Measurements from ENCODE around the gene RPL13. TPM values are rescaled to one million over a fixed set of nuclear protein-coding genes. Genes with fewer than 3 reads are reported as not detected.

Gene RPL13
- total RNA-seq, 1 experiment from 2014 or later: 2,140 TPM

DNA sequence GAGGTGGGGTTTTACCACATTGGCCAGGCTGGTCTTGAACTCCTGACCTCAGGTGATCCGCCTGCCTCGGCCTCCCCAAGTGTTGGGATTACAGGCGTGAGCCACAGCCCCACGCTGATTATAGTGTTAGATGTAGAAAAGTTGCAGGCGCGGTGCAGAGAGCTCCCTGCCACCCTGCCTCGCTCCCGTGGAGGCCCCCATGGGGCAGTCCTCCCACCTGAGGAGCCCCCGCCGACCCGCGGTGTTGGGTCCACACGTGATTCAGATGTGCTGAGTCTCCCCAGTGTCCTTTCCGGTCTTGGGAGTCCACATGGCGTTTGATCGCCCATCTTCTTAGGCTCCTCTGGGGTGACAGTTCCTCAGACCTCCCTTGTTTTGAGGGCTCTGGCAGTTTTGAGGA lies 5.2 kb upstream of the RPL13 start:
- POLR2A ChIA-PET (ENCODE audit: low non-redundant PET): no interaction called here
- H3K36me3 ChIP-seq (ENCODE audit: insufficient read depth, low read length, poor library complexity, severe bottlenecking): peaks cover 3% of the 10 kb centered on the region
- no peaks in the 10 kb centered on the region for H3K27me3 ChIP-seq (replicated peaks; ENCODE audit: insufficient read depth, low read depth, low read length, poor library complexity)
- DNase-seq (ENCODE audit: low spot score): no peak
- CTCF ChIA-PET: no interaction called here
- peaks cover 6% of the 10 kb centered on the region for H3K4me1 ChIP-seq (ENCODE audit: insufficient read depth, low read length, poor library complexity, severe bottlenecking)
- BruUV-seq (replicated peaks): no TSS peak
- intact Hi-C loops (cut with micrococcal nuclease; ENCODE audit: unreplicated experiment): no loop called here
- TF ChIP-seq, protein P1, sequence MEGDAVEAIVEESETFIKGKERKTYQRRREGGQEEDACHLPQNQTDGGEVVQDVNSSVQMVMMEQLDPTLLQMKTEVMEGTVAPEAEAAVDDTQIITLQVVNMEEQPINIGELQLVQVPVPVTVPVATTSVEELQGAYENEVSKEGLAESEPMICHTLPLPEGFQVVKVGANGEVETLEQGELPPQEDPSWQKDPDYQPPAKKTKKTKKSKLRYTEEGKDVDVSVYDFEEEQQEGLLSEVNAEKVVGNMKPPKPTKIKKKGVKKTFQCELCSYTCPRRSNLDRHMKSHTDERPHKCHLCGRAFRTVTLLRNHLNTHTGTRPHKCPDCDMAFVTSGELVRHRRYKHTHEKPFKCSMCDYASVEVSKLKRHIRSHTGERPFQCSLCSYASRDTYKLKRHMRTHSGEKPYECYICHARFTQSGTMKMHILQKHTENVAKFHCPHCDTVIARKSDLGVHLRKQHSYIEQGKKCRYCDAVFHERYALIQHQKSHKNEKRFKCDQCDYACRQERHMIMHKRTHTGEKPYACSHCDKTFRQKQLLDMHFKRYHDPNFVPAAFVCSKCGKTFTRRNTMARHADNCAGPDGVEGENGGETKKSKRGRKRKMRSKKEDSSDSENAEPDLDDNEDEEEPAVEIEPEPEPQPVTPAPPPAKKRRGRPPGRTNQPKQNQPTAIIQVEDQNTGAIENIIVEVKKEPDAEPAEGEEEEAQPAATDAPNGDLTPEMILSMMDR (conservative IDR thresholded peaks at IDR 0.05; ENCODE audit: low read depth, low read length): no peak
- no peak for TF ChIP-seq EZH2 (IDR thresholded peaks at IDR 0.05; ENCODE audit: borderline replicate concordance, low read depth, low read length, poor library complexity, severe bottlenecking)
- no peak overlapping the region for H3K27ac ChIP-seq (ENCODE audit: low read depth, low read length, poor library complexity, severe bottlenecking)
- no peaks in the 10 kb centered on the region for H3K9me3 ChIP-seq (ENCODE audit: low read depth, low read length, poor library complexity, severe bottlenecking)
- no peak overlapping the region for H3K4me3 ChIP-seq (ENCODE audit: low read depth, low read length, poor library complexity, severe bottlenecking)

DNA sequence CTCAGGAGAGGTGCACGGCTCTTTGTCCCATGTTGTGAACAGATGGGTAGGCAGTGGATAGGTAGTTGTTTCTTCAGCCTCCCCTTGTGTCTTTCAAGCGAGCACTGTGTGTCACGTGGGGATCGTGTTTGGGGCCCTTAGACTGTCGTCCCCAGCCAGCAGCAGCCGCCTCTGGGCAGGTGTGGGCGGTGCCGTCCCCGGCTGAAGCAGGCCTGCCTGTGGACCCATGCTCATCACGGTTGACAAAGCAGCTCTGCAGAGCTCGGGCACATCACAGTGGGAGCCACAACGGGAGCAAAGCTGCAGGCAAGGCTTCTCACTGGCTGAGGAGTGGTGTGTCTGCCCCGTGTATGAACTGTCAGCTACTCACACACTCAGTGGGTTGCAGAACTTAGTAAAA lies 4.7 kb upstream of the RPL13 start:
- intact Hi-C loops (cut with micrococcal nuclease; ENCODE audit: unreplicated experiment): no loop called here
- BruUV-seq (replicated peaks): no TSS peak
- POLR2A ChIA-PET (ENCODE audit: low non-redundant PET): no interaction called here

DNA sequence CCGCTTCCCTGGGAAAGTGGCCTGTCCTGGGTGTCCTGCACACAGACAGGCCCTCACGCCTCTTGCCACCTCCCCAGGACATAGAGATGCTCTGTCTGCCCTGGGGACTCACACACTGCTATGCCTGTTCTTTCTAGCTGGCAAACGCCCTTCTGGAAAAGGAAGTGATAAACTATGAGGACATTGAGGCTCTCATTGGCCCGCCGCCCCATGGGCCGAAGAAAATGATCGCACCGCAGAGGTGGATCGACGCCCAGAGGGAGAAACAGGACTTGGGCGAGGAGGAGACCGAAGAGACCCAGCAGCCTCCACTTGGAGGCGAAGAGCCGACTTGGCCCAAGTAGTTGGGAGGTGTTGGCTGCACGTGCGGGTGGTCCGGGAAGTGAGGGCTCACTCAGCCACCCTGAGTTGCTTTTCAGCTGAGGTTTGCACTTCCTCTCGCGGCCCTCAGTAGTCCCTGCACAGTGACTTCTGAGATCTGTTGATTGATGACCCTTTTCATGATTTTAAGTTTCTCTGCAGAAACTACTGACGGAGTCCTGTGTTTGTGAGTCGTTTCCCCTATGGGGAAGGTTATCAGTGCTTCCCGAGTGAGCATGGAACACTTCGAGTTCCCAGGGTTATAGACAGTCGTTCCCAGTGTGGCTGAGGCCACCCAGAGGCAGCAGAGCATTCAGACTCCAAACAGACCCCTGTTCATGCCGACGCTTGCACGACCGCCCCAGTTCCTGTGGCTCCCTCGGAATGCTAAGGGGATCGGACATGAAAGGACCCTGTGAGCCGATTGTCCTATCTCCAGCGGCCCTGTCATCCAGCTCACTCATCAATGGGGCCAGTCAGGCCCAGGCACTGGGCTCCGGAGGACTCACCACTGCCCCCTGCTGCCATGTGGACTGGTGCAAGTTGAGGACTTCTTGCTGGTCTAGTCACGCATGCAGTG lies 3.5 kb upstream of the RPL13 start:
- intact Hi-C loops (cut with micrococcal nuclease; ENCODE audit: unreplicated experiment): no loop called here
- Histone ChIP-seq H3K36me3 (ENCODE audit: insufficient read depth, low read length, poor library complexity, severe bottlenecking) (peaks cover 16% of the 10 kb centered on the region), H3K27me3 (replicated peaks; ENCODE audit: insufficient read depth, low read depth, low read length, poor library complexity) (no peaks in the 10 kb centered on the region), H3K27ac (ENCODE audit: low read depth, low read length, poor library complexity, severe bottlenecking) (peak overlapping the region; percentile 40), H3K4me3 (ENCODE audit: low read depth, low read length, poor library complexity, severe bottlenecking) (no peak overlapping the region), H3K9me3 (ENCODE audit: low read depth, low read length, poor library complexity, severe bottlenecking) (no peaks in the 10 kb centered on the region), H3K4me1 (ENCODE audit: insufficient read depth, low read length, poor library complexity, severe bottlenecking) (peaks cover 6% of the 10 kb centered on the region)
- peak; percentile 91 for DNase-seq (ENCODE audit: low spot score)
- TF ChIP-seq EZH2 (IDR thresholded peaks at IDR 0.05; ENCODE audit: borderline replicate concordance, low read depth, low read length, poor library complexity, severe bottlenecking): no peak
- TF ChIP-seq, protein P1 (conservative IDR thresholded peaks at IDR 0.05; ENCODE audit: low read depth, low read length): peak; percentile 91
- ChIA-PET POLR2A (ENCODE audit: low non-redundant PET) (no interaction called here), CTCF (interaction anchor here (0.6 to 0.7 kb wide), 3 partner anchors 27 to 339 kb away, joined by 3 to 7 read pairs (median 6); partner anchors contain the start of gene ZNF778)
- no TSS peak for BruUV-seq (replicated peaks)

More for the DNA sequence above, 4.7 kb upstream of the RPL13 start:
- H3K36me3 ChIP-seq (ENCODE audit: insufficient read depth, low read length, poor library complexity, severe bottlenecking): peaks cover 4% of the 10 kb centered on the region
- no peaks in the 10 kb centered on the region for H3K9me3 ChIP-seq (ENCODE audit: low read depth, low read length, poor library complexity, severe bottlenecking)
- no peak overlapping the region for H3K4me3 ChIP-seq (ENCODE audit: low read depth, low read length, poor library complexity, severe bottlenecking)
- CTCF ChIA-PET: no interaction called here
- TF ChIP-seq, protein P1 (conservative IDR thresholded peaks at IDR 0.05; ENCODE audit: low read depth, low read length): no peak
- no peak for TF ChIP-seq EZH2 (IDR thresholded peaks at IDR 0.05; ENCODE audit: borderline replicate concordance, low read depth, low read length, poor library complexity, severe bottlenecking)
- no peak overlapping the region for H3K27ac ChIP-seq (ENCODE audit: low read depth, low read length, poor library complexity, severe bottlenecking)
- H3K27me3 ChIP-seq (replicated peaks; ENCODE audit: insufficient read depth, low read depth, low read length, poor library complexity): no peaks in the 10 kb centered on the region
- H3K4me1 ChIP-seq (ENCODE audit: insufficient read depth, low read length, poor library complexity, severe bottlenecking): peaks cover 6% of the 10 kb centered on the region
- no peak for DNase-seq (ENCODE audit: low spot score)

Data from A673 (cell line).